ENCODE measurements around the gene ARL4C.

ARL4C gene

DNA sequence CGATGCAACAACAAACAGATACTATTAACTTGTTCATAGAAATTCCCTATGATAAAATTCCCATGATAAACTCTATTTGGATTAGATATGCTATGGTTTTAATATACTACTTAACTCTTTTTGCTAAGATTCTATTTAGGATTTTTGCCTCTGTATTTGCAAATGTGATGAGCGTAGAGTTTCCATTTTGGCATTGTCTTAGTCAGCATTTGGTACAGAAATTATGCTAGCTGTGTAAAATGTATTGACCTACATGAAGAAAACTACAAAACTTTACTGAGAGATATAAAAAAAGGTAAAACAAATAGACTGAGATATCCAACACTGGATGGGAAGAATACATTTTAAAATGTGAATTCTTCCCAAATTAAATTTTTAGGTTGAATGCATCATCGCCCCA is 29.8 kb upstream of the ARL4C start:
- Histone ChIP-seq H3K79me2 (ENCODE audit: low read length) (no peaks in the 10 kb centered on the region), H3K4me2 (ENCODE audit: low read depth, low read length) (no peak overlapping the region), H3K4me3 (ENCODE audit: low read length) (no peak overlapping the region), H3K27ac (ENCODE audit: low read length) (no peak overlapping the region), H4K20me1 (ENCODE audit: insufficient read depth, low read length) (no peaks in the 10 kb centered on the region), H3K27me3 (replicated peaks; ENCODE audit: insufficient read depth, low read length) (no peaks in the 10 kb centered on the region), H3F3A (ENCODE audit: insufficient read depth, low read length) (no peaks in the 10 kb centered on the region), H3K9me3 (replicated peaks; ENCODE audit: insufficient read depth, low read length) (no peaks in the 10 kb centered on the region), H3K4me1 (ENCODE audit: low read length) (no peaks in the 10 kb centered on the region), H2AFZ (ENCODE audit: low read length) (no peak overlapping the region), H3K9me2 (replicated peaks; ENCODE audit: insufficient read depth, low read length) (no peaks in the 10 kb centered on the region), H3K9ac (ENCODE audit: low read length) (no peak overlapping the region), H3K36me3 (replicated peaks; ENCODE audit: insufficient read depth, low read length) (no peaks in the 10 kb centered on the region)
- no peak for DNase-seq
- TF ChIP-seq, protein P1, sequence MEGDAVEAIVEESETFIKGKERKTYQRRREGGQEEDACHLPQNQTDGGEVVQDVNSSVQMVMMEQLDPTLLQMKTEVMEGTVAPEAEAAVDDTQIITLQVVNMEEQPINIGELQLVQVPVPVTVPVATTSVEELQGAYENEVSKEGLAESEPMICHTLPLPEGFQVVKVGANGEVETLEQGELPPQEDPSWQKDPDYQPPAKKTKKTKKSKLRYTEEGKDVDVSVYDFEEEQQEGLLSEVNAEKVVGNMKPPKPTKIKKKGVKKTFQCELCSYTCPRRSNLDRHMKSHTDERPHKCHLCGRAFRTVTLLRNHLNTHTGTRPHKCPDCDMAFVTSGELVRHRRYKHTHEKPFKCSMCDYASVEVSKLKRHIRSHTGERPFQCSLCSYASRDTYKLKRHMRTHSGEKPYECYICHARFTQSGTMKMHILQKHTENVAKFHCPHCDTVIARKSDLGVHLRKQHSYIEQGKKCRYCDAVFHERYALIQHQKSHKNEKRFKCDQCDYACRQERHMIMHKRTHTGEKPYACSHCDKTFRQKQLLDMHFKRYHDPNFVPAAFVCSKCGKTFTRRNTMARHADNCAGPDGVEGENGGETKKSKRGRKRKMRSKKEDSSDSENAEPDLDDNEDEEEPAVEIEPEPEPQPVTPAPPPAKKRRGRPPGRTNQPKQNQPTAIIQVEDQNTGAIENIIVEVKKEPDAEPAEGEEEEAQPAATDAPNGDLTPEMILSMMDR (IDR thresholded peaks at IDR 0.05; ENCODE audit: low read length): no peak
- TF ChIP-seq EZH2 (optimal IDR thresholded peaks at IDR 0.05; ENCODE audit: low read depth, low read length) (no peak), EZH2phosphoT487 (IDR thresholded peaks at IDR 0.05; ENCODE audit: low read length) (no peak)

DNA sequence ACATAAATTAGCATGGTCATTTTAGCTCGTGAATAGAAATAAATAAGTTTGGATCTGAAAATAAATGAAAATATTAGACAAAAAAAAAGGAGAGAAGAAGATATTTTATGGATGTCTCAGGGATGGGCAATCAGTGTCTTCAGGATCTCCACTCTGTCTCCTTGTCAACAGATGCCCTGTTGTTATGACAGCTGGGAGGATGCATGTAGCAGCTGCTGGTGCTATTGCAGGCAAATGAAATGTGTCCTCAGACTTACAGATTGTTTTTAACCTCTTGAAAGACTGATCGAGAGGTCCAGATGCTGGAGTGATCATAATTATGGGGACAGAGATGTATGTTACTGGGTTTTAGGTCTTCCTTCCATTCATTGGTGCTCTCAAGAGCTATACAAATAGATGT is 24.7 kb upstream of the ARL4C start:
- Histone ChIP-seq H4K20me1 (ENCODE audit: insufficient read depth, low read length) (no peaks in the 10 kb centered on the region), H3K27ac (ENCODE audit: low read length) (no peak overlapping the region), H3K4me2 (ENCODE audit: low read depth, low read length) (no peak overlapping the region), H3K4me3 (ENCODE audit: low read length) (no peak overlapping the region), H3K36me3 (replicated peaks; ENCODE audit: insufficient read depth, low read length) (no peaks in the 10 kb centered on the region), H2AFZ (ENCODE audit: low read length) (no peak overlapping the region), H3F3A (ENCODE audit: insufficient read depth, low read length) (no peaks in the 10 kb centered on the region), H3K79me2 (ENCODE audit: low read length) (no peaks in the 10 kb centered on the region), H3K9ac (ENCODE audit: low read length) (no peak overlapping the region), H3K9me2 (replicated peaks; ENCODE audit: insufficient read depth, low read length) (no peaks in the 10 kb centered on the region), H3K4me1 (ENCODE audit: low read length) (no peaks in the 10 kb centered on the region), H3K9me3 (replicated peaks; ENCODE audit: insufficient read depth, low read length) (no peaks in the 10 kb centered on the region), H3K27me3 (replicated peaks; ENCODE audit: insufficient read depth, low read length) (no peaks in the 10 kb centered on the region)
- no peak for DNase-seq
- TF ChIP-seq EZH2 (optimal IDR thresholded peaks at IDR 0.05; ENCODE audit: low read depth, low read length) (no peak), EZH2phosphoT487 (IDR thresholded peaks at IDR 0.05; ENCODE audit: low read length) (no peak)
- TF ChIP-seq, protein P1 (IDR thresholded peaks at IDR 0.05; ENCODE audit: low read length): no peak

DNA sequence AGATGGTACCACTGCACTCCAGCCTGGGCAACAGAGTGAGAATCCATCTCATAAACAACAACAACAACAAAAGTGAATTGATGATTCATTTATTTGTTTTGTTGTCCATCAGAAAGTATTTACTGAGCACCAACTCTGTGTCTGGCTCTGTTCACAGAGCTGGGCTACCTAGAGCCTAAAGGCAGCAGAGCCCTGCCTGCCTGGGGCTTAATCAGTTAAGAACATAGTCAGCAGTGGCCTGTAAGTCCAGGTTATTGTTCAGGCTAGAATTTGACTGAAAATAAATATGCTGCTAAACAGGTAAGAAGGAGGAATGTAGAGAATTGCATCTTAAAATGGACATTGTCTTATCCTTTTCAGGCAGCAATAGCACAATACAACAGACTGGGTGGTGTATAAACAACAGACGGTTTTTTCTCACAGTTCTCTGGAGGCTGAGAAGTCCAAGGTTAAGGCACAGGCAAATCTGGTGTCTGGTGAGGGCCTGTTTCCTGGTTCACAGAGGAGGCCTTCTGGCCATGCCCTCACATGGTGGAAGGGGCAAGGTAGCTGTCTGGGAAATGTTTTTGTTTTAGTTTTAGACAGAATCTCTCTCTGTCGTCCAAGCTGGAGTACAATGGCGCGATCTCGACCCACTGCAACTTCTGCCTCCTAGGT is 22.2 kb upstream of the ARL4C start:
- Histone ChIP-seq H3K4me1 (ENCODE audit: low read length) (no peaks in the 10 kb centered on the region), H4K20me1 (ENCODE audit: insufficient read depth, low read length) (no peaks in the 10 kb centered on the region), H3K9ac (ENCODE audit: low read length) (no peak overlapping the region), H3K79me2 (ENCODE audit: low read length) (no peaks in the 10 kb centered on the region), H3K27ac (ENCODE audit: low read length) (no peak overlapping the region), H3K36me3 (replicated peaks; ENCODE audit: insufficient read depth, low read length) (no peaks in the 10 kb centered on the region), H3F3A (ENCODE audit: insufficient read depth, low read length) (no peaks in the 10 kb centered on the region), H3K9me3 (replicated peaks; ENCODE audit: insufficient read depth, low read length) (no peaks in the 10 kb centered on the region), H3K4me2 (ENCODE audit: low read depth, low read length) (no peak overlapping the region), H2AFZ (ENCODE audit: low read length) (no peak overlapping the region), H3K4me3 (ENCODE audit: low read length) (no peak overlapping the region), H3K27me3 (replicated peaks; ENCODE audit: insufficient read depth, low read length) (no peaks in the 10 kb centered on the region), H3K9me2 (replicated peaks; ENCODE audit: insufficient read depth, low read length) (no peaks in the 10 kb centered on the region)
- no peak for DNase-seq
- TF ChIP-seq EZH2phosphoT487 (IDR thresholded peaks at IDR 0.05; ENCODE audit: low read length): no peak
- no peak for TF ChIP-seq EZH2 (optimal IDR thresholded peaks at IDR 0.05; ENCODE audit: low read depth, low read length)
- TF ChIP-seq, protein P1 (IDR thresholded peaks at IDR 0.05; ENCODE audit: low read length): no peak
